ENCODE data around the gene RFNG. TPM values are rescaled to one million over a fixed set of nuclear protein-coding genes. Genes with fewer than 3 reads are reported as not detected.

Gene RFNG
- total and polyA plus RNA-seq, 8 donors, result 18.2 to 59.1 (median 29.6) TPM

- no peaks in the 10 kb centered on the region for H3K36me3 ChIP-seq
- DNase-seq, result no peak
- FAIRE-seq, result no peak
- intact Hi-C loops (cut with DNase I), result no loop called here
- no peak overlapping the region for H3K4me3 ChIP-seq
- H3K27ac ChIP-seq, result no peak overlapping the region
- no peak for ATAC-seq
- no peaks in the 10 kb centered on the region for H3K4me1 ChIP-seq
- TF ChIP-seq, protein P1, sequence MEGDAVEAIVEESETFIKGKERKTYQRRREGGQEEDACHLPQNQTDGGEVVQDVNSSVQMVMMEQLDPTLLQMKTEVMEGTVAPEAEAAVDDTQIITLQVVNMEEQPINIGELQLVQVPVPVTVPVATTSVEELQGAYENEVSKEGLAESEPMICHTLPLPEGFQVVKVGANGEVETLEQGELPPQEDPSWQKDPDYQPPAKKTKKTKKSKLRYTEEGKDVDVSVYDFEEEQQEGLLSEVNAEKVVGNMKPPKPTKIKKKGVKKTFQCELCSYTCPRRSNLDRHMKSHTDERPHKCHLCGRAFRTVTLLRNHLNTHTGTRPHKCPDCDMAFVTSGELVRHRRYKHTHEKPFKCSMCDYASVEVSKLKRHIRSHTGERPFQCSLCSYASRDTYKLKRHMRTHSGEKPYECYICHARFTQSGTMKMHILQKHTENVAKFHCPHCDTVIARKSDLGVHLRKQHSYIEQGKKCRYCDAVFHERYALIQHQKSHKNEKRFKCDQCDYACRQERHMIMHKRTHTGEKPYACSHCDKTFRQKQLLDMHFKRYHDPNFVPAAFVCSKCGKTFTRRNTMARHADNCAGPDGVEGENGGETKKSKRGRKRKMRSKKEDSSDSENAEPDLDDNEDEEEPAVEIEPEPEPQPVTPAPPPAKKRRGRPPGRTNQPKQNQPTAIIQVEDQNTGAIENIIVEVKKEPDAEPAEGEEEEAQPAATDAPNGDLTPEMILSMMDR (IDR thresholded peaks at IDR 0.05), result no peak
- 93% methylated on average over 24 to 26 of the region's 26 CpGs for WGBS, 2 donors
- H3K9me3 ChIP-seq, result no peaks in the 10 kb centered on the region
- no peaks in the 10 kb centered on the region for H3K27me3 ChIP-seq
Measured at GRCh38 chr17:82008258-82008940, 43.2 kb downstream of the RFNG start.

DNA sequence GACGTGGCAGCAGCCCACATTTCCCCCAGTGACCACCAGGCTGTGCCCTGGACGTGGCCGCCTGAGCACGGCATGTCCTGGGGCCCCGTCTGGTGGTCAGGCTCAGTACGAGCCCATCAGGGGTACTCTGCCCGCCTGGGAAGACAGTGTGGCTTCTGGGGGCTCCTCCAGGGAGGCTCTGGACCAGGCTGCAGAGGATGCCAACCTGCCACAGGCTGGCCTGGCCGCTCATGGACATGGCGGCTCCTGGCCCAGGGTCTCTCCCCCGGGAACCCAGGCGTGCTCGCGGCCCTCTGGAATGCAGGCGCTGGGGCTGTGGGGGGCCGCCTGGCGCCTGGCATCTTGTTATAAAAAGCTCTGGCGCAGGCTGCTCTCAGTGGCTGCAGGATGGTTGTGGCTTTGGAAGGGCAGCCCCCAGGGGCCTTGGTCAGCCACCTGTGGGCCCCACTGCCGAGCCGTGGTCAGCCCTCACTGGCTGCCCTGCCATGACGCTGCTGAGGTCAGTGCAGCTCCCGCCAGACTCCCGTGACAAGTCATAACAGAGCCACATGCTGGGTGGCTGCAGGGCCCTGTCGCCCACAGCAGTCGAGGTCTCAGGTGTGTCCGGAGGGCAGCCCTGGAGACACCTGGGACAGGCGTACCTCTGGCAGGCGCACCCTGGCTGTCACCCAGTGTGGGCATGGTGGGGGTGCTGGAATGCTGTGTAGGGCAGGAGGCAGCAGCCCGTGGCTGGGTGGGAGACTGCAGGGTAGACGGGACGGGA, 43.9 kb downstream of the RFNG start:
- WGBS, 2 donors, result 90 to 94% methylated on average over 30 of the region's 30 CpGs
- no peak overlapping the region for H3K4me3 ChIP-seq
- DNase-seq, result no peak
- no peak for FAIRE-seq
- no peaks in the 10 kb centered on the region for H3K9me3 ChIP-seq
- no peaks in the 10 kb centered on the region for H3K27me3 ChIP-seq
- H3K36me3 ChIP-seq, result no peaks in the 10 kb centered on the region
- no peak for ATAC-seq
- intact Hi-C loops (cut with DNase I), result no loop called here
- no peak overlapping the region for H3K27ac ChIP-seq
- H3K4me1 ChIP-seq, result no peaks in the 10 kb centered on the region
- TF ChIP-seq, protein P1 (IDR thresholded peaks at IDR 0.05), result no peak

DNA sequence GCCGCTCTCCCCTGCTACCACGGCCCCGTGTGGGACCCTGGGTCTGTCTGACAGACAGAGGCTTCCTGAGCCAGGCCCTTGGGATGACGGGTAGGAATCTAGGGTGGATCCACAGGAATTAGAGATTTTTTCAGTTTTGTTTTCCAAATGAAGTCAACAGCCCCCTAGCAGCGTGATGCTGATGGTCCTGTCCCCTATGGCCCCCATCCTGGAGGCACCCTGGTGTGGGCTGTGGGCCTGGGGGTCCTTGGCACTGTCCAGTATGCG, 44.5 kb downstream of the RFNG start:
- H3K4me1 ChIP-seq, result no peaks in the 10 kb centered on the region
- WGBS, 2 donors, result 93 to 96% methylated on average over 6 of the region's 6 CpGs
- TF ChIP-seq, protein P1 (IDR thresholded peaks at IDR 0.05), result no peak
- no peaks in the 10 kb centered on the region for H3K36me3 ChIP-seq
- DNase-seq (no peak), FAIRE-seq (no peak), ATAC-seq (no peak)
- intact Hi-C loops (cut with DNase I), result no loop called here
- H3K27ac ChIP-seq, result no peak overlapping the region
- H3K4me3 ChIP-seq, result no peak overlapping the region
- no peaks in the 10 kb centered on the region for H3K9me3 ChIP-seq
- H3K27me3 ChIP-seq, result no peaks in the 10 kb centered on the region

- ATAC-seq (no peak), FAIRE-seq (no peak), DNase-seq (no peak)
- H3K4me3 ChIP-seq, result no peak overlapping the region
- 84 to 88% methylated on average over 24 of the region's 24 CpGs for WGBS, 2 donors
- TF ChIP-seq, protein P1 (IDR thresholded peaks at IDR 0.05), result no peak
- no peak overlapping the region for H3K27ac ChIP-seq
- H3K36me3 ChIP-seq, result no peaks in the 10 kb centered on the region
- no peaks in the 10 kb centered on the region for H3K4me1 ChIP-seq
- H3K9me3 ChIP-seq, result no peaks in the 10 kb centered on the region
- intact Hi-C loops (cut with DNase I), result no loop called here
- H3K27me3 ChIP-seq, result no peaks in the 10 kb centered on the region
Measured at GRCh38 chr17:82006468-82007227, 45.0 kb downstream of the RFNG start.

Measured in pancreas (tissue), 10 donors.